Measurements from ENCODE around the gene PAXX.

GRCh38 chr9:136956604-136957003 lies 35.6 kb upstream of the PAXX start:
- TF ChIP-seq CTCF (IDR thresholded peaks at IDR 0.05) (no peak), EP300 (IDR thresholded peaks at IDR 0.05) (no peak)
